ENCODE measurements around the gene KRTAP10-11. TPM values are rescaled to one million over a fixed set of nuclear protein-coding genes. Genes with fewer than 3 reads are reported as not detected.
"Not testable (repeated sequence)": the region's sequence is repeated elsewhere in the genome, so short reads cannot be mapped to it uniquely, and the experiment has no call there.

KRTAP10-11 gene
- total RNA-seq, 5 donors from 2014 or later (not counting 1 experiment from before 2014, with no cell fraction given), result not detected

GRCh38 chr21:44610157-44610843 lies 35.9 kb upstream of the KRTAP10-11 start:
- H3K9me3 Mint-ChIP-seq, result peaks cover 12 to 32% (median 16%) of the 10 kb centered on the region in 3 donors
- H3K27ac Mint-ChIP-seq; H3K4me1 Mint-ChIP-seq; H3K36me3 Mint-ChIP-seq; H3K27me3 ChIP-seq (replicated peaks in 1 of 2; ENCODE audit: control insufficient read depth in 2 of 2, extremely low read depth in 1 of 2, insufficient read depth in 2 of 2, low read length in 1 of 2); H3K4me1 ChIP-seq (ENCODE audit: control insufficient read depth in 1 of 2, extremely low read depth in 1 of 2, insufficient read depth in 2 of 2, low read length in 2 of 2); H3K4me3 Mint-ChIP-seq; H3K27me3 Mint-ChIP-seq; ATAC-seq (replicated peaks in 1 of 4); DNase-seq; H3K4me3 ChIP-seq (ENCODE audit: control insufficient read depth in 1 of 2, extremely low read depth in 1 of 2, low read length in 1 of 2); H3K27ac ChIP-seq (ENCODE audit: low read length); H3K9me3 ChIP-seq; H3K36me3 ChIP-seq (ENCODE audit: control insufficient read depth in 2 of 2, extremely low read depth in 1 of 2, insufficient read depth in 1 of 2, low read length in 1 of 2); CTCF ChIA-PET; POLR2A ChIA-PET: not testable (repeated sequence)
- WGBS (ENCODE audit: insufficient coverage), result 91% methylated on average over 5 of the region's 7 CpGs

- 94% methylated on average over 2 of the region's 4 CpGs for WGBS (ENCODE audit: insufficient coverage)
- H3K9me3 Mint-ChIP-seq, result peaks cover 12 to 28% (median 16%) of the 10 kb centered on the region in 3 donors
- peaks cover 0 to 9% of the 10 kb centered on the region in 2 experiments for H3K27me3 ChIP-seq (replicated peaks in 1 of 2; ENCODE audit: control insufficient read depth in 2 of 2, extremely low read depth in 1 of 2, insufficient read depth in 2 of 2, low read length in 1 of 2)
- peaks cover 5% of the 10 kb centered on the region for H3K36me3 Mint-ChIP-seq
- no peak overlapping the region for H3K4me3 Mint-ChIP-seq
- H3K4me3 ChIP-seq (ENCODE audit: control insufficient read depth in 1 of 2, extremely low read depth in 1 of 2, low read length in 1 of 2), result no peak overlapping the region
- H3K4me1 ChIP-seq (ENCODE audit: control insufficient read depth in 1 of 2, extremely low read depth in 1 of 2, insufficient read depth in 2 of 2, low read length in 2 of 2), result peaks cover 0 to 10% of the 10 kb centered on the region in 2 experiments
- CTCF ChIA-PET, result no interaction called here
- H3K4me1 Mint-ChIP-seq, result peaks cover 11 to 18% (median 16%) of the 10 kb centered on the region in 3 donors
- H3K27ac Mint-ChIP-seq, result no peak overlapping the region
- DNase-seq, result no peak
- no peaks in the 10 kb centered on the region for H3K9me3 ChIP-seq
- no peak overlapping the region for H3K27ac ChIP-seq (ENCODE audit: low read length)
- ATAC-seq (replicated peaks in 1 of 4), result no peak
- no peaks in the 10 kb centered on the region for H3K36me3 ChIP-seq (ENCODE audit: control insufficient read depth in 2 of 2, extremely low read depth in 1 of 2, insufficient read depth in 1 of 2, low read length in 1 of 2)
- peaks cover 4% of the 10 kb centered on the region in 2 donors for H3K27me3 Mint-ChIP-seq
- POLR2A ChIA-PET, result no interaction called here
These were observed 34.7 kb upstream of the KRTAP10-11 start for GRCh38 chr21:44611551-44611950.

- Histone ChIP-seq H3K4me1 (ENCODE audit: control insufficient read depth in 1 of 2, extremely low read depth in 1 of 2, insufficient read depth in 2 of 2, low read length in 2 of 2) (peaks cover 0 to 15% of the 10 kb centered on the region in 2 experiments), H3K4me3 (ENCODE audit: control insufficient read depth in 1 of 2, extremely low read depth in 1 of 2, low read length in 1 of 2) (no peak within 1 kb of the TSS), H3K9me3 (no peaks in the 10 kb centered on the region), H3K36me3 (ENCODE audit: control insufficient read depth in 2 of 2, extremely low read depth in 1 of 2, insufficient read depth in 1 of 2, low read length in 1 of 2) (no peaks in the 10 kb centered on the region), H3K27me3 (replicated peaks in 1 of 2; ENCODE audit: control insufficient read depth in 2 of 2, extremely low read depth in 1 of 2, insufficient read depth in 2 of 2, low read length in 1 of 2) (peaks cover 0 to 9% of the 10 kb centered on the region in 2 experiments), H3K27ac (ENCODE audit: low read length) (no peak within 1 kb of the TSS)
- ChIA-PET CTCF (no interaction called here), POLR2A (no interaction called here)
- Mint-ChIP-seq H3K27me3 (peaks cover 2 to 3% of the 10 kb centered on the region in 2 donors), H3K9me3 (peaks cover 12 to 27% (median 16%) of the 10 kb centered on the region in 3 donors), H3K36me3 (peaks cover 4% of the 10 kb centered on the region), H3K27ac (no peak within 1 kb of the TSS), H3K4me3 (no peak within 1 kb of the TSS), H3K4me1 (peaks cover 15 to 23% (median 21%) of the 10 kb centered on the region in 3 donors)
- ATAC-seq (replicated peaks in 1 of 4), result no peak
- 95% methylated on average over 6 of the region's 8 CpGs for WGBS (ENCODE audit: insufficient coverage)
- no peak for DNase-seq
These were observed 34.2 kb upstream of the KRTAP10-11 start, which contains the start of gene KRTAP10-8 for GRCh38 chr21:44612029-44612486. KRTAP10-8 (plus strand) TSS chr21:44612079; CDS start chr21:44612101, 22 bp downstream.

GRCh38 chr21:44612669-44613229 lies 33.5 kb upstream of the KRTAP10-11 start:
- Mint-ChIP-seq H3K4me1 (peaks cover 22 to 30% (median 28%) of the 10 kb centered on the region in 3 donors), H3K27ac (peak overlapping the region in 1 of 2 donors; percentile 52), H3K27me3 (peaks cover 1 to 2% of the 10 kb centered on the region in 2 donors), H3K36me3 (peaks cover 4% of the 10 kb centered on the region), H3K4me3 (no peak overlapping the region), H3K9me3 (peaks cover 12 to 27% (median 16%) of the 10 kb centered on the region in 3 donors)
- ATAC-seq (replicated peaks in 1 of 4) (no peak), DNase-seq (no peak)
- Histone ChIP-seq H3K4me1 (ENCODE audit: control insufficient read depth in 1 of 2, extremely low read depth in 1 of 2, insufficient read depth in 2 of 2, low read length in 2 of 2) (peaks cover 4 to 22% of the 10 kb centered on the region in 2 experiments), H3K27me3 (replicated peaks in 1 of 2; ENCODE audit: control insufficient read depth in 2 of 2, extremely low read depth in 1 of 2, insufficient read depth in 2 of 2, low read length in 1 of 2) (peaks cover 0 to 9% of the 10 kb centered on the region in 2 experiments), H3K27ac (ENCODE audit: low read length) (no peak overlapping the region), H3K4me3 (ENCODE audit: control insufficient read depth in 1 of 2, extremely low read depth in 1 of 2, low read length in 1 of 2) (no peak overlapping the region), H3K9me3 (no peaks in the 10 kb centered on the region), H3K36me3 (ENCODE audit: control insufficient read depth in 2 of 2, extremely low read depth in 1 of 2, insufficient read depth in 1 of 2, low read length in 1 of 2) (no peaks in the 10 kb centered on the region)
- 83% methylated on average over 12 of the region's 13 CpGs for WGBS (ENCODE audit: insufficient coverage)
- POLR2A ChIA-PET, result no interaction called here
- CTCF ChIA-PET, result no interaction called here

- POLR2A ChIA-PET, result no interaction called here
- no peak overlapping the region for H3K4me3 Mint-ChIP-seq
These were observed 32.6 kb upstream of the KRTAP10-11 start for GRCh38 chr21:44613386-44614155.

GRCh38 chr21:44614161-44614631 lies 32.0 kb upstream of the KRTAP10-11 start:
- ATAC-seq (replicated peaks in 1 of 4), result no peak
- WGBS (ENCODE audit: insufficient coverage), result 85% methylated on average over 14 of the region's 20 CpGs
- peaks cover 7% of the 10 kb centered on the region for H3K36me3 Mint-ChIP-seq
- Histone ChIP-seq H3K9me3 (no peaks in the 10 kb centered on the region), H3K4me1 (ENCODE audit: control insufficient read depth in 1 of 2, extremely low read depth in 1 of 2, insufficient read depth in 2 of 2, low read length in 2 of 2) (peaks cover 15 to 37% of the 10 kb centered on the region in 2 experiments), H3K27me3 (replicated peaks in 1 of 2; ENCODE audit: control insufficient read depth in 2 of 2, extremely low read depth in 1 of 2, insufficient read depth in 2 of 2, low read length in 1 of 2) (peaks cover 0 to 9% of the 10 kb centered on the region in 2 experiments), H3K4me3 (ENCODE audit: control insufficient read depth in 1 of 2, extremely low read depth in 1 of 2, low read length in 1 of 2) (no peak overlapping the region), H3K36me3 (ENCODE audit: control insufficient read depth in 2 of 2, extremely low read depth in 1 of 2, insufficient read depth in 1 of 2, low read length in 1 of 2) (no peaks in the 10 kb centered on the region), H3K27ac (ENCODE audit: low read length) (no peak overlapping the region)
- DNase-seq, result no peak
- H3K9me3 Mint-ChIP-seq, result peaks cover 10 to 25% (median 14%) of the 10 kb centered on the region in 3 donors
- H3K4me1 Mint-ChIP-seq, result peaks cover 36 to 44% (median 42%) of the 10 kb centered on the region in 3 donors
- ChIA-PET POLR2A (no interaction called here), CTCF (no interaction called here)
- H3K27ac Mint-ChIP-seq, result no peak overlapping the region
- no peaks in the 10 kb centered on the region for H3K27me3 Mint-ChIP-seq
- H3K4me3 Mint-ChIP-seq, result no peak overlapping the region

More at GRCh38 chr21:44613386-44614155, 32.6 kb upstream of the KRTAP10-11 start:
- 93% methylated on average over 25 of the region's 26 CpGs for WGBS (ENCODE audit: insufficient coverage)
- Histone ChIP-seq H3K27me3 (replicated peaks in 1 of 2; ENCODE audit: control insufficient read depth in 2 of 2, extremely low read depth in 1 of 2, insufficient read depth in 2 of 2, low read length in 1 of 2) (peaks cover 0 to 9% of the 10 kb centered on the region in 2 experiments), H3K9me3 (no peaks in the 10 kb centered on the region), H3K4me3 (ENCODE audit: control insufficient read depth in 1 of 2, extremely low read depth in 1 of 2, low read length in 1 of 2) (no peak overlapping the region), H3K4me1 (ENCODE audit: control insufficient read depth in 1 of 2, extremely low read depth in 1 of 2, insufficient read depth in 2 of 2, low read length in 2 of 2) (peaks cover 11 to 31% of the 10 kb centered on the region in 2 experiments), H3K36me3 (ENCODE audit: control insufficient read depth in 2 of 2, extremely low read depth in 1 of 2, insufficient read depth in 1 of 2, low read length in 1 of 2) (no peaks in the 10 kb centered on the region), H3K27ac (ENCODE audit: low read length) (no peak overlapping the region)
- no peak overlapping the region for H3K27ac Mint-ChIP-seq
- CTCF ChIA-PET, result no interaction called here
- ATAC-seq (replicated peaks in 1 of 4) (no peak), DNase-seq (no peak)
- H3K27me3 Mint-ChIP-seq, result no peaks in the 10 kb centered on the region
- H3K9me3 Mint-ChIP-seq, result peaks cover 12 to 27% (median 16%) of the 10 kb centered on the region in 3 donors
- H3K36me3 Mint-ChIP-seq, result peaks cover 4% of the 10 kb centered on the region
- peaks cover 30 to 38% (median 36%) of the 10 kb centered on the region in 3 donors for H3K4me1 Mint-ChIP-seq

Measured in T-cell (primary cell).